Panc1 (cell line): ENCODE results near the gene RFX7. TPM values are rescaled to one million over a fixed set of nuclear protein-coding genes. Genes with fewer than 3 reads are reported as not detected.

ENCODE experiments used
- ATAC-seq: fragments of 200-7000 bp; cut with Tn5 transposase; 2 replicates; pipeline ENCODE4 v1.9.1; 2020; ENCODE audit warnings: mild to moderate bottlenecking, moderate library complexity
- BruUV-seq: library from RNA; stranded (reverse); fragments of 400-500 nt; replicated peaks from 2 replicates; lab custom pipeline; 2021; lab: Mats Ljungman, UMichigan
- CTCF ChIA-PET: fragments of 300-600 bp; sonication (Branson Sonifier 250); formaldehyde crosslinking; loops from one replicate; lab custom pipeline; 2022; ENCODE audit warnings: antibody characterized with exemption; lab: Charles Lee
- POLR2A ChIA-PET: fragments of 300-600 bp; sonication (Branson Sonifier 250); formaldehyde crosslinking; loops from one replicate; lab custom pipeline; 2022; ENCODE audit warnings: antibody characterized with exemption; lab: Charles Lee
- DNase-seq: peaks from one replicate; pipeline ENCODE4 v3.0.0-alpha.2; 2010; ENCODE audit warnings: low read depth, low spot score
- H3K27ac ChIP-seq: 2 replicates; pipeline ENCODE4 v1.5.1; 2011; ENCODE audit warnings: mild to moderate bottlenecking, low read length, inconsistent platforms
- H3K27me3 ChIP-seq: fragments of 200-500 bp; sonication (Bioruptor generic); 2 replicates; pipeline ENCODE4 v1.6.0; 2014; ENCODE audit warnings: low read length, inconsistent platforms; ENCODE audit not compliant: control insufficient read depth, insufficient read depth
- H3K36me3 ChIP-seq: fragments of 200-500 bp; sonication (Bioruptor generic); 2 replicates; pipeline ENCODE4 v1.5.1; 2014; ENCODE audit warnings: inconsistent platforms, mild to moderate bottlenecking, low read length, moderate library complexity; ENCODE audit not compliant: control insufficient read depth, insufficient read depth
- H3K4me1 ChIP-seq: 2 replicates; pipeline ENCODE4 v1.5.1; 2011; ENCODE audit warnings: inconsistent platforms, mild to moderate bottlenecking, low read length, moderate library complexity; ENCODE audit not compliant: control insufficient read depth, insufficient read depth
- H3K4me3 ChIP-seq, 2 experiments: 2 replicates each; pipeline ENCODE4 v1.5.1; 2011 to 2012; ENCODE audit warnings: low read depth in 2 of 2, low read length in 2 of 2, mild to moderate bottlenecking in 2 of 2, inconsistent platforms in 1 of 2, moderate library complexity in 1 of 2
- H3K9me3 ChIP-seq: fragments of 200-500 bp; sonication (Bioruptor generic); 2 replicates; pipeline ENCODE4 v1.5.1; 2014; ENCODE audit warnings: low read depth, mild to moderate bottlenecking, inconsistent platforms, low read length, moderate library complexity; ENCODE audit not compliant: control insufficient read depth, insufficient read depth
- POLR2AphosphoS5 ChIP-seq: IDR thresholded peaks from 2 replicates; pipeline ENCODE4 v1.6.1; 2012; ENCODE audit warnings: mild to moderate bottlenecking, low read depth, low read length, moderate library complexity
- SIN3A ChIP-seq: IDR thresholded peaks from 2 replicates; pipeline ENCODE4 v1.6.1; 2012; ENCODE audit warnings: low read depth, mild to moderate bottlenecking, low read length, moderate library complexity, borderline replicate concordance; ENCODE audit not compliant: insufficient read depth
- TCF7L2 ChIP-seq: IDR thresholded peaks from 2 replicates; pipeline ENCODE4 v1.6.1; 2011; ENCODE audit warnings: mild to moderate bottlenecking, low read depth, low read length, inconsistent platforms
- in situ Hi-C: cut with HindIII; loops from 2 replicates; pipeline ENCODE4 v1.10.0; 2016; ENCODE audit warnings: low sequenced_read_pairs, low pct_unique_long_range_greater_than_20kb
- intact Hi-C: fragments of 100-400 bp; cut with micrococcal nuclease; formaldehyde crosslinking; loops from one replicate; pipeline ENCODE4 v1.10.0; 2022; ENCODE audit not compliant: unreplicated experiment
- total RNA-seq: library from RNA; stranded (reverse); gene quantifications from one replicate; pipeline ENCODE4 v1.2.1, GENCODE V29; 2021; ENCODE audit not compliant: unreplicated experiment
- TF ChIP-seq, protein P1 (sequence below), 2 experiments: IDR thresholded peaks; 2 replicates each; pipeline ENCODE4 v1.6.1; 2011 to 2012; ENCODE audit warnings: low read depth in 2 of 2, control low read depth in 1 of 2, low read length in 1 of 2, mild to moderate bottlenecking in 1 of 2, moderate library complexity in 1 of 2; ENCODE audit not compliant: insufficient read depth in 1 of 2
- TF ChIP-seq, protein P2 (sequence below): fragments of 450-650 bp; IDR thresholded peaks from 2 replicates; pipeline ENCODE4 v1.5.1; 2017; ENCODE audit warnings: mild to moderate bottlenecking

Gene RFX7
- total RNA-seq, 1 experiment from 2014 or later = 24.2 TPM

DNA sequence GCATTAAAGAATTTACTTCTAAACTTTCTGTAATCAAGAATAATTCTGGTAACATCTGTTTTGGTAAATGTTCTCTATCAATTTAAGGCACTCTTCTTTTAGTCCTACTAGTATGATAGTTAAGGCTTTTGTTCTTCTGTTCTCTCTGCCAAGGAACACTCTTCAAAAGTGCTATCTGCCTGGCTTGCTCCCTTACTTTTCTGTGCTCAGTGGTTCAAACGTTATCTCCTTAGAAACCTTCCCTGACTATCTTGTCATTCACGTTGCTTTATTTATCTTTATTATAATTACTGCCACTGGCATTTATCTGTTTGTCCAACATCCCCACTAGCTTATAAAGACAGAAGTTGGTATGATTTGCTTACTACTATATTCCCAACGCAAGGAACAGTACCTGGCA is 59.2 kb downstream of the RFX7 start:
- in situ Hi-C loops = no loop called here
- intact Hi-C loops = no loop called here
- no peak overlapping the region for H3K27ac ChIP-seq

DNA sequence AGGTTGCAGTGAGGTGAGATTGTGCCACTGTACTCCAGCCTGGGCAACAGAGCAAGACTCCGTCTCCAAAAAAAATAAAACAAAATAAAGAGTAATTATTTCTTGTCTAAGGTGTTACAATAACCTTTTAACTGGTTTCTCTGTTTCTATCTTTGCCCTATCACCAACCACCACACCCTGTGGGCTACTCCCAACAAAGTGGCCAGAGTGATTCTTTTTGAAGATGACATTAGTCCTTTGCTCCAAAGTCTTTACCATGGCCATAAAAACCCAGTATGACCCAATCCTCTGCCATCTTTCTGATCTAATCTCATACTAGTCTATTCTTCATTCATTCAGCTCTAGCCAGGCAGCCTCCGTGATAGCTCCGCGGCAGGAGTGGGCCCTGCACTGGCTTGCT is 62.8 kb downstream of the RFX7 start:
- DNase-seq = no peak
- intact Hi-C loops (no loop called here), in situ Hi-C loops (no loop called here)
- POLR2A ChIA-PET = no interaction called here
- Histone ChIP-seq H3K9me3 (peaks cover 5% of the 10 kb centered on the region; the same call in 1 of the 2 replicates), H3K27ac (no peak overlapping the region), H3K4me1 (no peaks in the 10 kb centered on the region), H3K27me3 (no peaks in the 10 kb centered on the region), H3K36me3 (no peaks in the 10 kb centered on the region; the same call in 1 of the 2 replicates), H3K4me3 (no peak overlapping the region)
- ATAC-seq = no peak
- no peak for TF ChIP-seq SIN3A
- TF ChIP-seq, protein P1, sequence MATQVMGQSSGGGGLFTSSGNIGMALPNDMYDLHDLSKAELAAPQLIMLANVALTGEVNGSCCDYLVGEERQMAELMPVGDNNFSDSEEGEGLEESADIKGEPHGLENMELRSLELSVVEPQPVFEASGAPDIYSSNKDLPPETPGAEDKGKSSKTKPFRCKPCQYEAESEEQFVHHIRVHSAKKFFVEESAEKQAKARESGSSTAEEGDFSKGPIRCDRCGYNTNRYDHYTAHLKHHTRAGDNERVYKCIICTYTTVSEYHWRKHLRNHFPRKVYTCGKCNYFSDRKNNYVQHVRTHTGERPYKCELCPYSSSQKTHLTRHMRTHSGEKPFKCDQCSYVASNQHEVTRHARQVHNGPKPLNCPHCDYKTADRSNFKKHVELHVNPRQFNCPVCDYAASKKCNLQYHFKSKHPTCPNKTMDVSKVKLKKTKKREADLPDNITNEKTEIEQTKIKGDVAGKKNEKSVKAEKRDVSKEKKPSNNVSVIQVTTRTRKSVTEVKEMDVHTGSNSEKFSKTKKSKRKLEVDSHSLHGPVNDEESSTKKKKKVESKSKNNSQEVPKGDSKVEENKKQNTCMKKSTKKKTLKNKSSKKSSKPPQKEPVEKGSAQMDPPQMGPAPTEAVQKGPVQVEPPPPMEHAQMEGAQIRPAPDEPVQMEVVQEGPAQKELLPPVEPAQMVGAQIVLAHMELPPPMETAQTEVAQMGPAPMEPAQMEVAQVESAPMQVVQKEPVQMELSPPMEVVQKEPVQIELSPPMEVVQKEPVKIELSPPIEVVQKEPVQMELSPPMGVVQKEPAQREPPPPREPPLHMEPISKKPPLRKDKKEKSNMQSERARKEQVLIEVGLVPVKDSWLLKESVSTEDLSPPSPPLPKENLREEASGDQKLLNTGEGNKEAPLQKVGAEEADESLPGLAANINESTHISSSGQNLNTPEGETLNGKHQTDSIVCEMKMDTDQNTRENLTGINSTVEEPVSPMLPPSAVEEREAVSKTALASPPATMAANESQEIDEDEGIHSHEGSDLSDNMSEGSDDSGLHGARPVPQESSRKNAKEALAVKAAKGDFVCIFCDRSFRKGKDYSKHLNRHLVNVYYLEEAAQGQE (IDR thresholded peaks at IDR 0.05; ENCODE audit: insufficient read depth in 1 of 2, low read depth in 2 of 2, low read length in 1 of 2) = no peak
- TF ChIP-seq TCF7L2 = no peak
- TF ChIP-seq, protein P2, sequence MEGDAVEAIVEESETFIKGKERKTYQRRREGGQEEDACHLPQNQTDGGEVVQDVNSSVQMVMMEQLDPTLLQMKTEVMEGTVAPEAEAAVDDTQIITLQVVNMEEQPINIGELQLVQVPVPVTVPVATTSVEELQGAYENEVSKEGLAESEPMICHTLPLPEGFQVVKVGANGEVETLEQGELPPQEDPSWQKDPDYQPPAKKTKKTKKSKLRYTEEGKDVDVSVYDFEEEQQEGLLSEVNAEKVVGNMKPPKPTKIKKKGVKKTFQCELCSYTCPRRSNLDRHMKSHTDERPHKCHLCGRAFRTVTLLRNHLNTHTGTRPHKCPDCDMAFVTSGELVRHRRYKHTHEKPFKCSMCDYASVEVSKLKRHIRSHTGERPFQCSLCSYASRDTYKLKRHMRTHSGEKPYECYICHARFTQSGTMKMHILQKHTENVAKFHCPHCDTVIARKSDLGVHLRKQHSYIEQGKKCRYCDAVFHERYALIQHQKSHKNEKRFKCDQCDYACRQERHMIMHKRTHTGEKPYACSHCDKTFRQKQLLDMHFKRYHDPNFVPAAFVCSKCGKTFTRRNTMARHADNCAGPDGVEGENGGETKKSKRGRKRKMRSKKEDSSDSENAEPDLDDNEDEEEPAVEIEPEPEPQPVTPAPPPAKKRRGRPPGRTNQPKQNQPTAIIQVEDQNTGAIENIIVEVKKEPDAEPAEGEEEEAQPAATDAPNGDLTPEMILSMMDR = no peak
- no peak for TF ChIP-seq POLR2AphosphoS5
- no TSS peak for BruUV-seq
- CTCF ChIA-PET = no interaction called here

More for the DNA sequence above, 59.2 kb downstream of the RFX7 start:
- H3K36me3 ChIP-seq = no peaks in the 10 kb centered on the region
- no peak for ATAC-seq
- H3K4me3 ChIP-seq = no peak overlapping the region
- H3K4me1 ChIP-seq = no peaks in the 10 kb centered on the region
- ChIA-PET POLR2A (no interaction called here), CTCF (no interaction called here)
- H3K27me3 ChIP-seq = no peaks in the 10 kb centered on the region
- DNase-seq = no peak
- TF ChIP-seq, protein P1 (IDR thresholded peaks at IDR 0.05; ENCODE audit: insufficient read depth in 1 of 2, low read depth in 2 of 2, low read length in 1 of 2) = no peak
- TF ChIP-seq, protein P2 = no peak
- TF ChIP-seq TCF7L2 (no peak), POLR2AphosphoS5 (no peak), SIN3A (no peak)
- H3K9me3 ChIP-seq = peaks cover 5% of the 10 kb centered on the region; the same call in 1 of the 2 replicates
- no TSS peak for BruUV-seq
